KOPT-K1 (cell line): ENCODE data around the gene ATP5ME.
A peak's percentile ranks its signal among the peaks of the same experiment; 100 is the strongest.
"Not testable (repeated sequence)": the region's sequence is repeated elsewhere in the genome, so short reads cannot be mapped to it uniquely, and the experiment has no call there.

ENCODE experiments used
- H3K27ac ChIP-seq: fragments of 200-600 bp; sonication (generic); 2 replicates; pipeline ENCODE4 v1.5.1; 2016; ENCODE audit warnings: antibody characterized with exemption, mild to moderate bottlenecking, low read depth, low read length; ENCODE audit not compliant: poor library complexity, severe bottlenecking
- H3K36me3 ChIP-seq: fragments of 200-600 bp; sonication (generic); 2 replicates; pipeline ENCODE4 v1.5.1; 2017; ENCODE audit warnings: antibody characterized with exemption, mild to moderate bottlenecking, low read length, moderate library complexity; ENCODE audit not compliant: insufficient read depth
- H3K9me3 ChIP-seq: fragments of 200-600 bp; sonication (generic); 2 replicates; pipeline ENCODE4 v1.5.1; 2017; ENCODE audit warnings: antibody characterized with exemption, low read length, mild to moderate bottlenecking; ENCODE audit not compliant: insufficient read depth, poor library complexity, severe bottlenecking

Gene ATP5ME

GRCh38 chr4:669806-670559, 4.1 kb downstream of the ATP5ME start:
- H3K36me3 ChIP-seq, result peaks cover 28% of the 10 kb centered on the region
- not testable (repeated sequence) for H3K9me3 ChIP-seq, H3K27ac ChIP-seq

GRCh38 chr4:668219-668618, 5.9 kb downstream of the ATP5ME start:
- H3K27ac ChIP-seq, H3K9me3 ChIP-seq: not testable (repeated sequence)
- H3K36me3 ChIP-seq, result peaks cover 28% of the 10 kb centered on the region

DNA sequence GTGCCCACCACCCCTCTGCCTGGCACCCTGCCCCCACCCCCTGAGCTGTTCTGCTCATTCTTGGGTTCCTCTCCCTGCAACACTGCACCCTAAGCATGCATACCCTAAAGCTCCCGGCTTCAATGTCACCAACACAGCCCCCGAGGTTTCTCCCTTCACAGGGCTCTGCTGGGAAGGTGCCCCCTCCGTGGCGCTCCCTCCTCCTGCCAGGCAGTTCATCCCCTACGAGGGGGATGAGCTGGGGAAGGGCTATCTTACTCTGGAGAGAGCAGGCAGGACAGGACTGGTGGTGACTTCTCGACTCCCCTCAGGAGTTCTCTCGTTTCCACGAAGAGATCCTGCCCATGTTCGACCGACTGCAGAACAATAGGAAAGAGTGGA, 6.5 kb downstream of the ATP5ME start:
- Histone ChIP-seq H3K36me3 (peaks cover 23% of the 10 kb centered on the region), H3K27ac (no peak overlapping the region), H3K9me3 (no peaks in the 10 kb centered on the region)

DNA sequence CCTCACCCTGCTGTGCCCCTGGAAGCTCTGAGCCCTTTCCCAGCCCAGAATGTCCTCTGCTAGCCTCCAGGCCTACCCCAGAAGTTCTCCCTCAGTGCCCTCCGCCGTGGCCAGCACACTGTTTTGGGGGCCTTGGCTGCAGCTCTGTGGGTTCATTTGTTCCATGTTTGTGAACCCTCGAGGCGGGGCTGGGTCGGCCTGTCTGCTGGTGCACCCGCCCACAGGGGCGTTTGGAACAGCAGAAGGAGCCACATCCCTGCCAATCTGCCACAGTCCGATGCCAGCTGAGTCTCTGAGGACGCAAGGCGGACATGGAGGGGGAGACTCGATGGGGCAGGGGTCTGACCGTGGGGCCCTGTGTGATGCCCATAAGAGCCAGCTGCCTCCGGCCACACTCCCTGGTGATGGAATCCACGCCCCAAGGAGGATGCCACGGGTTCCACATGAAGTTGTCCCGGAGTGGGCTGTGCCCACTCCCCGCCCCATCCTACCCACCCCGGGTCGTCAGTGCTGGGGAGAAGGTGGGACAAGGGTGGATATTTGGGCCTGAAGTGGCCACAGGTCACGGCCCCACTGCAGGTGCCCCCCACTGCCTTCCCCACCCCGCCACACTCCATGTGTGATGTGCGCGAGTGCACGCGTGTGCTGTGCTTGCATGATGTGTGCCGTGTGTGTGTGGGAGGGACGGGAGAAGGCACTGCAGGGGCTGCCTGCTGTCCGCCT, 7.1 kb downstream of the ATP5ME start:
- Histone ChIP-seq H3K36me3 (peaks cover 23% of the 10 kb centered on the region), H3K9me3 (no peaks in the 10 kb centered on the region), H3K27ac (no peak overlapping the region)

GRCh38 chr4:666436-666810, 7.7 kb downstream of the ATP5ME start:
- peaks cover 22% of the 10 kb centered on the region; the same call in 1 of the 2 replicates for H3K36me3 ChIP-seq
- H3K9me3 ChIP-seq, result no peaks in the 10 kb centered on the region
- no peak overlapping the region for H3K27ac ChIP-seq

GRCh38 chr4:665751-666435, 8.2 kb downstream of the ATP5ME start:
- H3K27ac ChIP-seq, result no peak overlapping the region
- no peaks in the 10 kb centered on the region for H3K9me3 ChIP-seq

DNA sequence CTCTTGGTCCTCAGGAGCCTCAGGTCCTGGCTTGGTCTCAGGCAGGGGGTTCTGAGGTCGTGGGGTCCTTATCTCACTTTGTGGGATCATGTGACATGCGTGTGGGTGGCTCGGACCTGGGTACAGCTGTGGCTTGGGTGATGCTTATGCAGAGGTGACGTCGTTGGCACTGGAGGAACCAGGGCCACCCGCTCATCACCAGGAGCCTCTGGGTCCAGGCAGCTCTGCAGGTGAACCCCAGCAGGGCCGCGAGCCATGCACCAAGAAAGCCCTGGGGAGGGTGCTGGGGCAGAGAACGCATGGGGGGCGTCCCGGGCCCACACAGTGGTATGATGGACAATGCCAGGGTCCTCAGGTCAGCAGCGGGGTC, 8.7 kb downstream of the ATP5ME start:
- Histone ChIP-seq H3K27ac (no peak overlapping the region), H3K9me3 (no peaks in the 10 kb centered on the region), H3K36me3 (peaks cover 21% of the 10 kb centered on the region; the same call in 1 of the 2 replicates)

More at GRCh38 chr4:665751-666435, 8.2 kb downstream of the ATP5ME start:
- H3K36me3 ChIP-seq, result peaks cover 21% of the 10 kb centered on the region; the same call in 1 of the 2 replicates

DNA sequence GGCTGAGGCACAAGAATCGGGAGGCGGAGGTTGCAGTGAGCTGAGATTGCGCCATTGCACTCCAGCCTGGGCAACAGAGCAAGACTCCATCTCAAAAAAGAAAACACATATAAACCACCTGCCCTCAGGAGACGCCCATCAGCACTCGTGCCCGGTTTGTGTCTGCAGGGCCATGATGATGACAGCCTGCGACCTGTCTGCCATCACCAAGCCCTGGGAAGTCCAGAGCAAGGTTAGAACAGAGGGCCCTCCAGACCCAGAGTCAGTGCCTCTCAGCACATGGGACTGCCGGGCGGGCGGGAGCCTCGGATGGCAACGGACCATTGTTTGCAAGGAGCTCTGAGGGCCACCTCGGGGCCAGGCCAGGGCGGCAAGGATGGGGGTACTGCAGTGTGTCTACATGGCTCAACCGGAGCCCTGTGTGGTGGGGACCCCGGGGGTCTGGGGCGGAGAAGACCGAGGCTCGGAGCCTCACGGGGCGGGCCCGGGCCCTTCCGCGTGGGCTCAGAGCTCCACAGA, 9.3 kb downstream of the ATP5ME start:
- H3K36me3 ChIP-seq, result peaks cover 26% of the 10 kb centered on the region; the same call in 1 of the 2 replicates
- peak overlapping the region; percentile 89 for H3K27ac ChIP-seq
- no peaks in the 10 kb centered on the region for H3K9me3 ChIP-seq

DNA sequence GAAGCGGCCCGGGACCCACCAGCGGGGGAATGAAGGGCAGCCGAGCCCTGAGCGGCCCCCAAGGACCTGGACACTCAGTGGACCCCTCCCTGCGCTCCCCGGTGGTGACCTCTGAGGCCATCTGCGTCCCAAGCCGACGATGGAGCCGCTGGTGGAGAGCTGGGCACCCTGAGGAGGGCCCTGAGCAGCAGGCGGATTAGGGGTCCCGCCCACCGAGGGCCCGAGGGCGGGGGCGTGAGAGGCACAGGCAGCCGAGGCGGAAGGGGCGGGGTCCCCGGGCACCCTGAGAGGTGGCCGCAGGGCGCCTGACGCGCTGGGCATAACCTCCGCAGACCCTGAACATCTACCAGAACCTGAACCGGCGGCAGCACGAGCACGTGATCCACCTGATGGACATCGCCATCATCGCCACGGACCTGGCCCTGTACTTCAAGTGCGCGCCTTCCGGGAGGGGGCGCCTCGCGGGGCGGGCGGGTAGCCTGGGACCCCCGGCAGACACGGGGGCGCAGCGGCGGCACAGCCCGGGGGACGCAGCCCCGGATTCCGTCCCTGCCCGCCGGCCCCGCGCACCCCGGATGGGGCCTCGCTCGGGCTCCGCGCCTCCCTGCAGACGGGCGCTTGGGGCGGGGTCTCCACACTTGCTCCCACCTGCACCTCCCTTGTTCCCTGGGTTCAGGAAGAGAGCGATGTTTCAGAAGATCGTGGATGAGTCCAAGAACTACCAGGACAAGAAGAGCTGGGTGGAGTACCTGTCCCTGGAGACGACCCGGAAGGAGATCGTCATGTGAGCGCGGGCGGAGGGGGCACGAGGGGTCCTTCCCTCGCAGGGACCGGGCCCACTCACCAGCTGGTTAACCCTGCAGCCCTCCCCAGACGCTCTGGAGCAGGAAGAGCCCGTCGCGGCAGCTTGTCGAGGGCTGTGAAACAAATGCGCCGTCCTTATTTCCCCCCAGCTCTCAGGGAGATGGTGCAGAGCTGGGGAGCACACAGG, 10.3 kb downstream of the ATP5ME start:
- H3K36me3 ChIP-seq, result peaks cover 34% of the 10 kb centered on the region; the same call in 1 of the 2 replicates
- no peaks in the 10 kb centered on the region for H3K9me3 ChIP-seq
- H3K27ac ChIP-seq, result peak overlapping the region; percentile 89

DNA sequence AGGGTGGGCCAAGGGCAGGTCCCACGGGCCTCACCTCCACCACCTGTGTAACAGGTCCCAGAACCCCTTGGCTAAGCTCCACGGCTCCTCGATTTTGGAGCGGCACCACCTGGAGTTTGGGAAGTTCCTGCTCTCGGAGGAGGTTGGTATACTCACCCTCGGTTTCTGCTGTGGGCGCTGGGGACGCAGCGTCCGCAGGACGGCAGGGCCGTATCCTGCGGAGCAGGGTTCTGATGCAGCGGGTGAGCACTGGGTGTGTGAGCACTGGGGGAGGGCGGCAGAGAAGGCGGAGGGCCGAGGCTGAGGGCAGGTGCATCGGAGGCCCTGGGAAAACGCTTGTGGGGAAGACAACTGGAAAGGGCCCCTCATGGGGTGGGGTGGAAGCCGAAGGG, 11.0 kb downstream of the ATP5ME start:
- Histone ChIP-seq H3K27ac (peak overlapping the region; percentile 89), H3K36me3 (peaks cover 34% of the 10 kb centered on the region; the same call in 1 of the 2 replicates), H3K9me3 (no peaks in the 10 kb centered on the region)

- Histone ChIP-seq H3K36me3 (peaks cover 34% of the 10 kb centered on the region; the same call in 1 of the 2 replicates), H3K9me3 (no peaks in the 10 kb centered on the region), H3K27ac (no peak overlapping the region)
Measured at GRCh38 chr4:661881-662761, 12.0 kb downstream of the ATP5ME start.

DNA sequence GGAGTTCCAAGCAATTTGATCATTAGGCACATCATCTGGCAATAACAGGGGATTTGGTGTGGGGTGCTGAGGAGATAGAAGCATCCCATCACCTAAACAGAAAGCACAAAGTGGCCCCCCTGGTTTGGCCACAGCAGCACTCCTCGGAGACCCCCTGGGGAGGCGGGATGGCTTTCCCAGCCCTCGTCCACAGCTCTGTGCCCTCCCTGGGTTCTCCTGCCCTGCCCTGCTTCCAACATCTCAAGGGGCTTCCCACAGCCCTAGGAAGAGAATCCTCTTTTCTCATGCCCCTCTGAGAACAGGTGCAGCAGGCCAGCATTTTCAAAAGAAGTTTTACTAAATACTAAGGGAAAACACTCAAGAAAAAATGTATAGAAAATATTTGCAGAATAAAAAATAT, 12.8 kb downstream of the ATP5ME start:
- H3K36me3 ChIP-seq, result peaks cover 34% of the 10 kb centered on the region; the same call in 1 of the 2 replicates
- H3K27ac ChIP-seq, result no peak overlapping the region
- H3K9me3 ChIP-seq, result no peaks in the 10 kb centered on the region

- Histone ChIP-seq H3K9me3 (no peaks in the 10 kb centered on the region), H3K27ac (no peak overlapping the region), H3K36me3 (peaks cover 34% of the 10 kb centered on the region; the same call in 1 of the 2 replicates)
Measured at GRCh38 chr4:660401-660800, 13.7 kb downstream of the ATP5ME start.
